Renal pelvis (tissue), 4 donors: ENCODE results near the gene RASL10A. TPM values are rescaled to one million over a fixed set of nuclear protein-coding genes. Genes with fewer than 3 reads are reported as not detected.

Experiments used
- DNase-seq: peaks from one replicate; pipeline ENCODE4 v3.0.0-alpha.2; 2013
- polyA plus RNA-seq, 3 donors: library from polyadenylated mRNA; unstranded; fragments of 120-200 nt; gene quantifications; one replicate each; pipeline ENCODE4 v1.2.1, GENCODE V29; 2013; ENCODE audit not compliant: insufficient read length in 3 of 3

The RASL10A gene
- polyA plus RNA-seq, 3 donors = 0.28 to 0.58 TPM; not detected in 1

- no peak for DNase-seq
Measured at GRCh38 chr22:29270475-29271271, 44.8 kb downstream of the RASL10A start.

GRCh38 chr22:29269731-29270474, 45.6 kb downstream of the RASL10A start:
- DNase-seq = no peak

DNA sequence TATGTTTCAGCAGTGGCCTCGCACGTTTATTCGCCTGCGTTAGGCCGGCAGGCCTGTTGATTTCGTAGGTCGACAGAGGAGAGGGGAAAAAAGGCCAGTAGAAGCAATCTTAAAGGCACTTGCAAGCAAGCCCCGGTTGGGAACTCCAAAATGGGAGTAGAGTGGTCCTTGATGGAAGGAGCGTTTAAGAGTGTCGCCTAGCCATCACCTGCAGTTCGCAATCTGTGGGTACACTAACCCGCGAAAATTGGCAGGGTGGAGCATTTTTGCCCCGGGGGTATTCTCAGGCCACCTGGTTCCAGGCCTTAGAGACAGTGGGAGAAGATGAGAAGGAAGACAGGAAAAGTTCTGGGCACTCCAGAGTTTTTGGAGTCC, 46.3 kb downstream of the RASL10A start:
- no peak for DNase-seq

GRCh38 chr22:29268511-29269229, 46.8 kb downstream of the RASL10A start:
- peak; percentile 35 for DNase-seq

DNA sequence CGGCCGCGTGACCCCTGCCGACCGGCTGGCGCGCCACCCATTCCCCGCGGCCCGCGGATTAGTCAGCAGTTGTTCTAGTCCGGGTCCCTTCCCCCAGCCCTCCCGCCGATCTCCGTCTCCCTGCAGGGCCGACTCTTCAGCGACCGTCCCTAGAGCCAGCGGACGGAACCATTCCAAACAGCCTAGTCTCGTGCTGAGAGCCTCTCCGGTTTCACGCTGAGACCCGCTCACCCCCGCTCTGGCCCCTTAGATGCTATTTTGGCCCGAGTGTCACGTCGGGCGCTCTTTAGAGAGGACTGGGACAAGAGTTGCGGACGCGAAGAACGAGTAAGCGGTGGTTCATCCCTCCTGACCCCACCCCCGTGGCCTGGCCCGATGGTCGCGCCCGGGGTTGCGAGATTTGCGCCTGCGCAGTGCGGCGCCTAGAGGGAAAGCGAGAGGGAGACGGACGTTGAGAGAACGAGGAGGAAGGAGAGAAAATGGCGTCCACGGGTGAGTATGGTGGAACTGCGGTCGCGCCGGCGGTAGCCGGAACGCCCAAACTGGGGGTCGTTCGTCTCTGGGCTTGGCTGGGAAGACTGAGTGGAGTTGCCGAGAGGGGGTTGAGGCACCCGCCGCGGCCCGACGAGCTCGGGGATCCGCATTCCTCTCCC, 47.5 kb downstream of the RASL10A start, which contains the start of the genes EWSR1 and RHBDD3:
Gene EWSR1, plus strand, starts transcription at position 411 of the 653 bp plus-strand sequence. Its CDS starts 69 bp downstream, at position 480.
Gene RHBDD3, minus strand, starts transcription at position 124 of the 653 bp plus-strand sequence. CDS start 2,355 bp downstream, outside the sequence.
- DNase-seq = peak; percentile 96

DNA sequence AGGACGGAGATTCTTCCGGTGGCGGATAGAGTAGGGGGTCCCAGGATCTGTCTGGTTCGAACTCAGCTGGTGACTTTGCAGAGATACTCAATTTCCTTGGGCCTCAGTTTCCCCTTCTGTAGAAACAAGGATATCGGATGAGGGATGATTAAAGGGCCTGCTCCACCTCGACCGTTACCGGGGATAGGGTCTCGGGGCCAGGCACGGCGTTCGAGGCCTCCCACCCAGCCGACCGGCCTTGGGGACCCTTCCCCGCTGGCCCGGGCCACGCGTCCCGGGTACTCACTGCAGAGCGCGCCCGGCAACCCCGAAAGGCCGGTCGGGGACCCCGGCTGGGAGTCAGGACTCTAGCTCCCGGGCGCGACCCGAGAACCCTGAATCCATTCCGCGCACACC, 48.0 kb downstream of the RASL10A start:
- DNase-seq = no peak

- DNase-seq = no peak
Measured at GRCh38 chr22:29266564-29267461, 48.7 kb downstream of the RASL10A start.

- no peak for DNase-seq
Measured at GRCh38 chr22:29265929-29266328, 49.6 kb downstream of the RASL10A start.

DNA sequence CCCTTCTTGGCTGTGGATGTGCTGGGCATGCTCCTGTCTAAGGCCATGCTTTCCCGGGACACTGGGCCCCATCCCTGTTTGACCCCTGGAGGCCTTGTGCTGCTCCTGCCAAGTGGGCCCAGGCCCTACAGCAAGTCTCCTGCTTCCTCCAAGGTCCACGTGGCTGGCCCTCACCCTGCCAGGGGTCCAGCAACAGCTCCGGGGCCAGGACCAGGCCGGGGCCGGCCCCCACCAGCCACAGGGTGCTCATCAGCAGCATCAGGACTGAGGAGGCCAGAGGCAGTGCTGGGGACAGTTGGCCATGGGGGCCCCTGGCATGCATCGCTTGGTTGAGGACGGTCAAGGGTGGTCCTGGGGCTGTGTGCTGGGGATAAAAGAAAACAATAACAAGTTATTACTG, 50.2 kb downstream of the RASL10A start:
- no peak for DNase-seq

DNA sequence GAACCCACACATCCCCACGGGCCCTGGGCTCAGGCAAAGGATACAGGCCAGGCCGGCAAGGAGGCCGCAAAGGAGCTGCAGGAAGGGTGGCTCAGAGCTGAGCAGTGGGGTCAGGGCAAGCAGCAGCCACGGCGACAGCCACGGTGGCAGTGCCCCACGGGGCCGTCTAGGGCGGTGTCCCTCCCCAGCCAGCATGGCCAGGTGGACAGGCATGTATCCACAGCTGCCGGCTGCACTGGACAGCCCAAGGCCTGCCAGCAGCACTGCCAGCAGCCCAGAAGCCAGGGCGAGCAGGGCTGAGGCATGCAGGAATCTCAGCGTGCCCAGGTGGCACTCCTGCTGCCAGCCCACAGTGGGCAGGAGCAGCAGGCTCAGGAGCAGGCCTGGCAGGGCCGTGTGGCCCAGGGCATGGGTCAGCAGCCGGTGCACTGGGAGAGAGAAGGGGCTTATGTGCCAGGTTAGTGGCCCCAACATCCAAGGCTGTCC, 51.7 kb downstream of the RASL10A start:
- DNase-seq = no peak

Other genes with a start within 250 kb of the RASL10A start
- 10 to 100 TPM; 21.5 to 24.9 (median 22.6) TPM for gene KREMEN1, start 242.7 kb downstream of the RASL10A start, polyA plus RNA-seq
- gene EMID1, start 109.8 kb downstream of the RASL10A start, polyA plus RNA-seq = 100 to 1,000 TPM in 2 of 3 donors, 10 to 100 TPM in 1; 94.3 to 111 (median 101) TPM
- gene RHBDD3, start 47.7 kb downstream of the RASL10A start, polyA plus RNA-seq = 10 to 100 TPM; 31.0 to 39.2 (median 31.6) TPM
- 100 to 1,000 TPM; 329 to 383 (median 381) TPM for gene EWSR1, start 47.4 kb downstream of the RASL10A start, polyA plus RNA-seq
- 1 to 10 TPM; 8.6 to 10.0 (median 9.8) TPM for gene GAS2L1, start 9.0 kb downstream of the RASL10A start, polyA plus RNA-seq
- gene AP1B1, start 72.9 kb upstream of the RASL10A start, polyA plus RNA-seq = 10 to 100 TPM; 44.2 to 48.8 (median 46.9) TPM
- 1 to 10 TPM; 1.1 to 2.0 (median 1.6) TPM for gene RFPL1, start 122.9 kb upstream of the RASL10A start, polyA plus RNA-seq
- gene NEFH, start 164.5 kb upstream of the RASL10A start, polyA plus RNA-seq = 1 to 10 TPM; 7.7 to 8.1 (median 8.1) TPM
- 10 to 100 TPM; 31.5 to 37.1 (median 33.6) TPM for gene THOC5, start 238.1 kb upstream of the RASL10A start, polyA plus RNA-seq